Dendritic cell treated with granulocyte-macrophage colony-stimulating factor and Interleukin-4, amounts not matched to agents 40 ng/mL and 50 ng/mL, for 4 days (primary cell): ENCODE results near the gene VCX3B.
"Not testable (repeated sequence)": the region's sequence is repeated elsewhere in the genome, so short reads cannot be mapped to it uniquely, and the experiment has no call there.

Source experiments
- H3K27ac Mint-ChIP-seq: one replicate; pipeline ENCODE4 v1.8.0; 2022; ENCODE audit warnings: mild to moderate bottlenecking, mixed read lengths
- H3K27me3 Mint-ChIP-seq: one replicate; pipeline ENCODE4 v1.8.0; 2022; ENCODE audit warnings: mild to moderate bottlenecking, mixed read lengths
- H3K36me3 Mint-ChIP-seq: one replicate; pipeline ENCODE4 v1.8.0; 2022; ENCODE audit warnings: low read depth, mixed read lengths
- H3K4me1 Mint-ChIP-seq: one replicate; pipeline ENCODE4 v1.8.0; 2022; ENCODE audit warnings: low read depth, mixed read lengths
- H3K4me3 Mint-ChIP-seq: one replicate; pipeline ENCODE4 v1.8.0; 2022; ENCODE audit warnings: mild to moderate bottlenecking, moderate library complexity, mixed read lengths
- H3K9me3 Mint-ChIP-seq: one replicate; pipeline ENCODE4 v1.8.0; 2022; ENCODE audit warnings: mixed read lengths
- intact Hi-C: fragments of 100-400 bp; cut with micrococcal nuclease; formaldehyde crosslinking; loops from one replicate; pipeline ENCODE4 v1.15.0; 2022

VCX3B gene

GRCh38 chrX:8464530-8464929, at the start of gene VCX3B:
Gene VCX3B, plus strand, starts transcription at chrX:8464830. Its CDS starts 621 bp downstream, at chrX:8465451.
- intact Hi-C loops, H3K9me3 Mint-ChIP-seq, H3K4me1 Mint-ChIP-seq, H3K27ac Mint-ChIP-seq, H3K27me3 Mint-ChIP-seq, H3K4me3 Mint-ChIP-seq, H3K36me3 Mint-ChIP-seq: not testable (repeated sequence)

- H3K27ac Mint-ChIP-seq: no peak overlapping the region
- H3K9me3 Mint-ChIP-seq: no peaks in the 10 kb centered on the region
- no peaks in the 10 kb centered on the region for H3K36me3 Mint-ChIP-seq
- intact Hi-C loops: no loop called here
- no peaks in the 10 kb centered on the region for H3K27me3 Mint-ChIP-seq
- H3K4me3 Mint-ChIP-seq: no peak overlapping the region
- no peaks in the 10 kb centered on the region for H3K4me1 Mint-ChIP-seq
Observed at GRCh38 chrX:8418301-8418700, 46.3 kb upstream of the VCX3B start.

- intact Hi-C loops: no loop called here
- no peak overlapping the region for H3K4me3 Mint-ChIP-seq
- H3K27me3 Mint-ChIP-seq: no peaks in the 10 kb centered on the region
- H3K9me3 Mint-ChIP-seq: peaks cover 10% of the 10 kb centered on the region
- H3K36me3 Mint-ChIP-seq: no peaks in the 10 kb centered on the region
- no peak overlapping the region for H3K27ac Mint-ChIP-seq
- H3K4me1 Mint-ChIP-seq: no peaks in the 10 kb centered on the region
Observed at GRCh38 chrX:8424912-8425311, 39.7 kb upstream of the VCX3B start.

- H3K27ac Mint-ChIP-seq: no peak overlapping the region
- H3K9me3 Mint-ChIP-seq: no peaks in the 10 kb centered on the region
- H3K4me1 Mint-ChIP-seq: no peaks in the 10 kb centered on the region
- no peaks in the 10 kb centered on the region for H3K27me3 Mint-ChIP-seq
- intact Hi-C loops: no loop called here
- H3K36me3 Mint-ChIP-seq: no peaks in the 10 kb centered on the region
- no peak overlapping the region for H3K4me3 Mint-ChIP-seq
Observed at GRCh38 chrX:8429692-8430249, 34.9 kb upstream of the VCX3B start.

- H3K9me3 Mint-ChIP-seq: no peaks in the 10 kb centered on the region
- H3K36me3 Mint-ChIP-seq: no peaks in the 10 kb centered on the region
- H3K4me1 Mint-ChIP-seq: no peaks in the 10 kb centered on the region
- no peak overlapping the region for H3K4me3 Mint-ChIP-seq
- intact Hi-C loops: no loop called here
- H3K27ac Mint-ChIP-seq: no peak overlapping the region
- no peaks in the 10 kb centered on the region for H3K27me3 Mint-ChIP-seq
Observed at GRCh38 chrX:8430444-8430843, 34.2 kb upstream of the VCX3B start.

- Mint-ChIP-seq H3K27me3 (no peaks in the 10 kb centered on the region), H3K36me3 (no peaks in the 10 kb centered on the region), H3K4me3 (no peak overlapping the region), H3K27ac (no peak overlapping the region), H3K4me1 (no peaks in the 10 kb centered on the region), H3K9me3 (no peaks in the 10 kb centered on the region)
- intact Hi-C loops: no loop called here
Observed at GRCh38 chrX:8432396-8432795, 32.2 kb upstream of the VCX3B start.

- Mint-ChIP-seq H3K36me3 (no peaks in the 10 kb centered on the region), H3K4me3 (no peak overlapping the region), H3K9me3 (no peaks in the 10 kb centered on the region), H3K4me1 (no peaks in the 10 kb centered on the region), H3K27ac (no peak overlapping the region), H3K27me3 (no peaks in the 10 kb centered on the region)
- intact Hi-C loops: no loop called here
Observed at GRCh38 chrX:8433109-8434062, 31.2 kb upstream of the VCX3B start.

- H3K36me3 Mint-ChIP-seq: no peaks in the 10 kb centered on the region
- no peaks in the 10 kb centered on the region for H3K27me3 Mint-ChIP-seq
- peaks cover 10% of the 10 kb centered on the region for H3K9me3 Mint-ChIP-seq
- H3K4me1 Mint-ChIP-seq: no peaks in the 10 kb centered on the region
- no peak overlapping the region for H3K27ac Mint-ChIP-seq
- intact Hi-C loops: no loop called here
- no peak overlapping the region for H3K4me3 Mint-ChIP-seq
Observed at GRCh38 chrX:8447368-8447767, 17.3 kb upstream of the VCX3B start.

GRCh38 chrX:8452343-8452742, 12.3 kb upstream of the VCX3B start:
- H3K36me3 Mint-ChIP-seq, H3K27ac Mint-ChIP-seq, H3K4me3 Mint-ChIP-seq, intact Hi-C loops, H3K27me3 Mint-ChIP-seq, H3K4me1 Mint-ChIP-seq: not testable (repeated sequence)
- peaks cover 10% of the 10 kb centered on the region for H3K9me3 Mint-ChIP-seq

- intact Hi-C loops: no loop called here
- no peaks in the 10 kb centered on the region for H3K36me3 Mint-ChIP-seq
- H3K27ac Mint-ChIP-seq: no peak overlapping the region
- no peak overlapping the region for H3K4me3 Mint-ChIP-seq
- peaks cover 10% of the 10 kb centered on the region for H3K9me3 Mint-ChIP-seq
- no peaks in the 10 kb centered on the region for H3K27me3 Mint-ChIP-seq
- no peaks in the 10 kb centered on the region for H3K4me1 Mint-ChIP-seq
Observed at GRCh38 chrX:8453611-8454010, 11.0 kb upstream of the VCX3B start.

GRCh38 chrX:8455557-8455956, 9.1 kb upstream of the VCX3B start:
- intact Hi-C loops: no loop called here
- Mint-ChIP-seq H3K27me3 (no peaks in the 10 kb centered on the region), H3K36me3 (no peaks in the 10 kb centered on the region), H3K9me3 (peaks cover 17% of the 10 kb centered on the region), H3K4me1 (no peaks in the 10 kb centered on the region), H3K4me3 (no peak overlapping the region), H3K27ac (no peak overlapping the region)

- H3K9me3 Mint-ChIP-seq: peaks cover 7% of the 10 kb centered on the region
- H3K27ac Mint-ChIP-seq: no peak overlapping the region
- intact Hi-C loops: no loop called here
Observed at GRCh38 chrX:8462488-8462887, 2.1 kb upstream of the VCX3B start.

GRCh38 chrX:8484360-8484949, 19.8 kb downstream of the VCX3B start:
- Mint-ChIP-seq H3K27me3 (no peaks in the 10 kb centered on the region), H3K4me1 (no peaks in the 10 kb centered on the region), H3K27ac (no peak overlapping the region), H3K9me3 (no peaks in the 10 kb centered on the region), H3K36me3 (no peaks in the 10 kb centered on the region), H3K4me3 (no peak overlapping the region)
- intact Hi-C loops: no loop called here

More at GRCh38 chrX:8462488-8462887, 2.1 kb upstream of the VCX3B start:
- no peak overlapping the region for H3K4me3 Mint-ChIP-seq
- H3K36me3 Mint-ChIP-seq: no peaks in the 10 kb centered on the region
- no peaks in the 10 kb centered on the region for H3K4me1 Mint-ChIP-seq
- H3K27me3 Mint-ChIP-seq: no peaks in the 10 kb centered on the region

GRCh38 chrX:8495036-8495435, 30.4 kb downstream of the VCX3B start:
- H3K9me3 Mint-ChIP-seq, H3K36me3 Mint-ChIP-seq, H3K27me3 Mint-ChIP-seq, H3K4me1 Mint-ChIP-seq, H3K27ac Mint-ChIP-seq, H3K4me3 Mint-ChIP-seq, intact Hi-C loops: not testable (repeated sequence)
